SKM-1 treated with dmso at 0.1 percent for 144 hours (cell line): ENCODE data around the gene GRK5.

Experiments used
- DNase-seq: peaks from one replicate; lab custom pipeline; 2025; ENCODE audit not compliant: unreplicated experiment; lab: John Stamatoyannopoulos, UW

GRK5 gene

DNA sequence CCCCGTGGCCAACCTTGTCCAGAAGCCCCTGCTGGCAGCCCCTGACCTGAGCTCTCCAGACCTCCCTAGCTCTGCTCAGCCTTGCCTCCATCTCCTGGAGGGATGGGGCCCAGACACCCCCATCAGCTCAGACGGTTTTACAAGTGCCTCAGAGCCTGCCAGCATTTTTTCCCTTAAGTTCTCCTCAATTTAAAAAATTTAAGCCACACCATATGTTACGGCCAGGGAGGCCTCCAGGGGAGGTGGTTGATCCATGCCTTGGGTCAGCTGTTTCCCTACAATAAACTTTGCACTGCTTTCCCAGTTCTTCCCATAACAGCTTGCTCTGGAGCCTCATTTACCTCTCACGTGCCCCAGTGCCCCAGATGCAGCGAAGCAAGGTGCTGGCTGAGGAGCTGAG, 191.6 kb downstream of the GRK5 start:
- DNase-seq, result no peak

DNA sequence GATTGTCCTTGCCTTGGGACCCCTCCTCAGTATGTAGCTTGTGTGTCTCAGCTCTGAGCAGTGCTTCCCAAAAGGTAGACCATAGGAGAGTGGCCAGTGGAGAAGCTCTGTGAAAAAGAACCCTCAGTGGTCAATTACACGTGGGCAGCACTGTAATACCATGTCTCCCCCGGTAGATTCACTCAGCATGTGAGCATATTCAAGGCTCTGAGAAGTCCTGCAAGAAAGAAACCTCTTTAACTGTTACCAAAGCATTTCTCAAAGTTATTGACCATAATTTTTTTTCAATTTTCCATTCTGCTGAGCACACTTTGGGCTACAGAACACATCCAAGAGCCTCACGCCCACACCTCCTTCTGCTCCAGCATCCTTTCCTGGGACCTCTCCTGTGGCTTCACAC, 192.1 kb downstream of the GRK5 start:
- no peak for DNase-seq

DNA sequence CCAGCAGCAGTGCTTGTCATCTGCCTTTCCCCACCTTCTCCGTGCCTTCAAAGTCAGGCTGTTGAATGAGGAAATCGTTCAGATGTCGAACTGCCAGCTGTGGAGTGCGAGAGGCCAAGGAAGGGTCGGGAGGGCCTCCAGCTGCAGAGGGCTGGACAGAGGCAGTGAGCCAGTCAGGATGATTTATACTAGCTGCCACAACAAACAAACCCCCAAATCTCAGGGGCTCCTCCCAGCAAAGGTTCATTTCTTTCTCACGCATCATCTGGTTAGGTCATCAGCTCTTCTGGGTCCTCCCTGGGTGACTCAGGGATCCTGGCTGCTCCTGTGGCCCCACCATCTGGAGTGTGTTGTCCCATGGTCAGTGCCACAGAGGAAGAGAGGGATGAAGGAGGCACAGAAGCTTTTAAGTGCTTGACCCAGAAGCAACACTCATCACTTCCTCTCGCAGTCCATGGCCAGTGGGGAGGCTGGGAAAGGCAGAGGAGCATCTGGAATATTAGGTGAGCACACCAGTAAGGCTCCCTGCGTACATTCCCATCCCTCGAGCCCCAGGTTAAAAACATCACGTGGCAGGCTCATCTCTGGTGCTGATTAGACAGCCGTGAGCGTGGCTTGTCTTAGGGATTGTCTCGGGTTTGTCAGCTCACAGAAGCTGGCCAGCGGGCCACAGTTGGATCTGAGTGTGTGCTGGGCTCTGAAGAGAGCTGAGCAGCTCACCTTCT, 194.5 kb downstream of the GRK5 start:
- DNase-seq, result no peak

DNA sequence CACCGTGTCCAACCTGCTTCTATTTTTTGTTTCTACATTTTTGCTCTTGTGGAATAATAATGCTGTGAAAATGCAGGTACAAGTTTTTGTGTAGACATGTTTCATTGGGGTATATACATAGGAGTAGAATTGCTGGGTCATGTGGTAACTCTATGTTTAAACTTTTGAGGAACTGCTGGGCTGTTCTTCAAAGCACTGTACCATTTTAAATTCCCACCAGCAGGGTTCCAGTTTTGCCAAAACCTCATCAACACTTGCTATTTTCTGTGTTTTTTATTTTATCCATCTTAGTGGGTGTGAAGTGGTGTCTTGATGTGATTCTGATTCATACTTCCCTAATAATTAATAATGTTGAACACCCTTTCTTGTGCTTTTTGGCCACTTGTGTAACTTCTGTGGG, 196.6 kb downstream of the GRK5 start:
- DNase-seq, result peak; percentile 38

DNA sequence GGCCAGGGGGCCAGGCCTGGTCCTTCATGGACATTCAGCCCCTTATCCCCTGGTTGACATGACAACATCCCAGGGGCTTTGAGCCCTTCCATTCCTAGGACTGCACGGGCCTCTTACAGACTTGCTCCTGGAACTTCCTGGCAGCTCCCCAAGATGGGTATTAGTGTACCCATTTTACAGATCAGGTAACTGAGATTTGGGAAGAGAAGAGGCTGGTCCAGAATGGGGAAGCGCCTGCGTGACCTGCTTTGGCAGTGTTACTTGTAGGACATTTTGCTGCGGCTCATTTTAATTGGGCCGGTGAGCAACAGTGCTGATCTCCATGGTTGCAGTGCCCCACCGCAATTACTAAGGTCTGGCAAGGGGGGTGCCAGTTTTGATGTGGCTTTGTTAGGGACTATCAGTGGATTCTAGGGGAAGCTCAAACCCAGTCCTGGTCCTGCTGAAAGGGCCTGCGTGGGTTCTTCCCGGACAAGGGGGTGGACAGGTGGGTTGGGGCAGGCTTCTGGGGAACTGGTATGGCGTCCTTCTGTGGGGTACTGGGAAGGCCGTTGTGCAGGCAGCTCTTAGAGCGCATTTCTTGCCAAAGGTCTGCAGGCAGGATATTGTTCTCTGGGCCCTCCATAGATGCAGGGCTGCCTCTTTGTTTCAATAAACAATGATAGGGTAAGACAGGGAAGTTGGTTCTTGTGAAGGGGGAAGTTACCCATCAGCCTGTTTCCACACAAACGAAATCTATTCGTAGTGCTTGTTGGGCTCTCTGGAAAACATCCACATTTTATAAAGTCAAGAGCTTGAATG, 197.5 kb downstream of the GRK5 start:
- peak; percentile 75 for DNase-seq

DNA sequence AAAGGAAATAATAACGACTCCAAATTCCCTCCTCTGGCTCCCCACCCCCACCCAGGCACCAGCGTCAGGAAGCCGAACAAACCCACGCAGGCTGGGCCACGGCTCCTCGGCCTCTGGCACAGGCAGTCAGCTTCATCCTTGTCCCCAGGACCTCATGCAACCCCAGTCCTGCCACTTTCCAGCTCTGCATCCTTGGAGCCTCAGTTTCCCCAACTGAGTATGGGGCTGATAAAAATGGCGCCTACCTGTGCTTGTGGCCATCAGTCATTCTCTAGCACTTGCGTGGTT, 198.1 kb downstream of the GRK5 start:
- DNase-seq, result no peak

DNA sequence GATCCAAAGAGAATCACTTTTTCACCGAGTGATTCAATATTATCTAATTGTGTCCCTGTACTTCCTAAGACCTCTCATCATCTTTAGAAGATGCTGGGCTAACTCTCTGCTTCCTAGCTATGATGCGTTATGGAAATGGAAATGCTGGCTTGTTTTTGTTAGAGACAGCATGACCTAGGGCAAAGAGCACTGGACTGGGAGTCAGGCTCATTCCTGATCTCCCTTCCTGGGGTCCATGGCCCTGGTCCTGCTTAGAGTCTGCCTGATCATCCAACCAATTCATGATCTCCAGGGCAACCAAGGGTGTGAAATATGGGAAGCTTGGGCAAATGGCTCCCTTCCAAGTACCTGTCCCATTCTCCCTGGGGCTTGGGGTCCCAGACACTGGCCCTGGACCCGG, 198.8 kb downstream of the GRK5 start:
- DNase-seq, result no peak

DNA sequence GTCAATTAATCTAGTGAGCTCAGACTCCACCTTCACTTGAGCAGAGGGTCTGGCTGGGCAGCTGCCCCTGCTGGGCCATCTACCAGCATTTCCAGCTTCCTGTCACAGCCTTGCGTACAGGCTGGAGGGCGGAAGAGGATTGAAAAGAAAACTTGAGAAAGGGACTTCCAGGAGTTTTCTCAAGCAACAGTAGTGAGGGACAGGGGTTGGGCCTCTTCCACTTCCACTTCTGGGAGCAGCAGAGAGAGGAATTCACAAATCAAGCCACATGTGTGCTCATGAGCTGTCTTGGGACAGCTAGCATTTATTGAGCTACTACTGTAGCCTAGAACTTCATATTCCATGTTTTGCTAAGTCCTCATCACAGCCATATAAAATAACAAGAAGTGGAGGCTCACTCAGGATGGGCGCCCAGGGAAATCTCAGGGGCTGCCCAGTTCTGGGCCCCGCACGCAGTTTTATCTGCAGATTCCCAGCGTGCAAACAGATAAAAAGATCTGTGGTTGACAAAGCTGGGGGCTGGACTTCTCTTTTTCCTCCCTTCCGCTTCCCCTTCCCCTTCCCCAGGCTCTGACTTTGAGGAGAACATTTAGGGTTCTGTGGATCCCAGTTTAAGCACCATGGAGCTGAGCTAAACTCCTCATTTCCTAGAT, 199.4 kb downstream of the GRK5 start:
- DNase-seq, result peak; percentile 56

DNA sequence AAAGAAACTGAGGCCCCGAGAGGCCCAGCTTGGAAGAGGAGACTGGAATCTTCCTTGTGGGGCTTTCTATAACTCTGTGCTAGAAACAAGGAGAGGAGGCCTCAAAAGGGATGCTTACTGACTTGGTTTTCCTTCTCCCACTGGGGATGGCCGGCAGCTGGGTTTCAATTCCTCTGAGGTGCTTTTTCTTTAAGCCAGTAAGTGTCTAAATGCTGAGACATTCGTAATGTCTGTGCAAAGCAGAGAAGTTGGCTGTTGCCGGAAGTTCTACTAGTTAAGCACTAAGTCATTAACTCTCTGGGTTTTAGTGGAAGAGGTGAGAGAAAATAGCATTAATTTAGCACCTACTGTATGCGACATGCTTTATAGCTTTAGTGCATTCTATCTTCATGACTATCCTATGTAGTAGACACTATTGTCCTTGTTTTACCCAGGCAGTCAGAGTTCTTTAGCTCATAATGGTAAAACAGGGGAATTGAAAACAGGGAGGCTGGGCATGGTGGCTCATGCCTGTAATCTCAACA, 199.9 kb downstream of the GRK5 start:
- DNase-seq, result no peak

DNA sequence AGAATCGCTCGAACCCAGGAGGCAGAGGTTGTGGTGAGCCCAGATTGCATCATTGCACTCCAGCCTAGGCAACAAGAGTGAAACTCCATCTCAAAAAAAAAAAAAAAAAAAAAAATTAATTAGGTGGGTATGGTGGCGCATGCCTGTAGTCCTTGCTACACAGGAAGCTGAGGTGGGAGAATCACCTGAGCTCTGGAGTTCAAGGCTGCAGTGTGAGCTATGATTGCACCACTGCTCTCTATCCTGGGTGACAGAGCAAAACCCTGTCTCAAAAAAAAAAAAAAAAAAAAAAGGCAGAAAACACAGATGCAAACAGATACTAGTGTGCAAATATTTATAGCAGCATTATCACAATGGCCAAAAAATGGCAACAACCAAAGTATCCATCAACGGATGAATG, 200.7 kb downstream of the GRK5 start:
- no peak for DNase-seq

DNA sequence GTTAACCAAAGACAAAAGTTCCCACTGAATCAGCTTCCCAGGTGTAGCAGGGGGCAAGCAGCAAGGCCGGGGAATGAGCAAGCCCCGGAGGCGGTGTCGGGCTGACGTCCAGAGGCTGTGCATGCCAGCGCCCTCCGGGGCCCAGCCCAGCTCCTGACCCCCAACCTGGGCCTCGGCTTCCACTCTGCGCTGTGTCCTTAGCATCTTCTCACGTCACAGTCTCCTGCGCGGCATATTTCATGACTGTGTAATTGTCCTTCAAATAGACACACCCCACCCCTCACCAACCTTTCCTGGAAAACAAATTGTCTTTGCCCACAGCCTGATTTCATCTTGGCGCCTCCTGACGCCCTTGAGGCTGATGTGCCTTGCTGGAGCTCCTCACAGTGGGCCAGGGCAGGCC, 201.6 kb downstream of the GRK5 start:
- no peak for DNase-seq

DNA sequence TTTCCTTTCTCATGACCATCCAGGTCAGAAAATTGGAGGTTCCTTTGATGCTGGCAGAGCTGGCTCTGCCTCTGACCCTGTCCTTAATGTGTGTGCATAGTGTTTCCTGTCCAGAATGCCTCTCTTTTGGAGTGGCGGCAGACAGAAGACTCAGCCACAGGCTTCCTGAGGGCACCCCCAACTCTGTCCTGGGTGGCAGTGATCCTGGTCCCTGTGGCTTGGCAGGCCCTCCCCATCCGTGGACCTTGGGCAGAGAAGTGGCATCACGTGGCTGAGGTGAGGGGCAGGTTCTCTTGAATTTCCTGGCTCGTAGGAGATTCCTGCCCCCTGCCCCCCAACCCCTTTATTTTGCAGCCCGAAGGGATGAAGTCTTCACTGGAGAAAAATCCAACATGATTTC, 202.0 kb downstream of the GRK5 start:
- DNase-seq, result no peak

DNA sequence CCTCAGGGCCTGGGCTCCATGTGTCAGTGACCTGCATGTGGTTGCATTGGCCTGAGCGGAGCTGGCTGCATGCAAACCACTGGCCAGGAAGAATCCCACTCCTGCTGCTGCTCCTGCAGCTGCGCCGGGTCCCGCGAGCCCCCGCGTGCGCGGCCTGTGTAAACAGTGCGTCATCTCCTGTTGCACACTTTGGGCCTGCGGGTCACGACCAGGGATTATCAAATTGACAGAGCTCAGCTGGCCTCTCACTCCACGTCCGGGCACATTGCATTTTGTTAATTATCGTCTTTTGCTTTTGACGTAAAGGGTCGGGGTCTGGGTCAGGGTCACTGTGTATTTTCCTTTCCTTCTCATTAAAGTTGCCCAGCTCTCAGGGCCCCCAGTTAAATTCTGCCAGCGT, 202.5 kb downstream of the GRK5 start:
- no peak for DNase-seq

DNA sequence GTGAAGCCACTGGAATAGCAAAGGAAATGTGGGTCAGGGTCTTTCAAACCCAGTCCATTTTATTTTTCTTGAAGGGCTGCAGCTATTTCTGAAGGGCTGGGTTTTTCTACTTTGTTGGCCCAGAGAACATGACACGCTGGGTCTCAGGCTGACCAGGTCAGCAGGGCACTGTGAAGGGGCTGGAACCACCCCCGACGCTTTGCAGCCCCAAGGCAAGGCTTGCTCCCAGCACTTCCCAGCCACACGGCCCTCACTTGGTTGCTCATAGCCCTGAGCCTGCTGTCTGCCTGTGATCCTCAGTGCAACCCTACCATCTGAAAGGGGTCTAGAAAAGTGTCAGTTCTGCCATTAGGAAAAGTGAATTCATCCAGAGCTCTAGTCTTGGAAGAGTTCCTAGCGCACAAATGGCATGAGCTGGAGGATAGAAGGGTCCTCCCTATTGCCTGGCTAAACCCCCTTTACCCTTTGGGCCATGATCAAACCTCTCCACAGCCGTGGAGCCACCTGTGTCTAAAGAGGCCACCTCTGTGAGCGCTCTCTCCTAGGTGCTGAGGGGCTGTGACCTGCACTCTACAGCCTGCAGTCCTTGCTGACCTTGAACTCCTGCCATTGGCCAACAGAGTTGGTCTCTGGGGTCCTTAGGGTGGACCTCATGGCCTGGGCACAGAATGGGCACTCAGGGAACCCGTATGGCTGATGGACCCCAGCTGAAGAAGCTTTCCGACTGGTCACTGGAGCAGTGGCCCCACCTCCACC, 203.2 kb downstream of the GRK5 start:
- DNase-seq, result no peak

DNA sequence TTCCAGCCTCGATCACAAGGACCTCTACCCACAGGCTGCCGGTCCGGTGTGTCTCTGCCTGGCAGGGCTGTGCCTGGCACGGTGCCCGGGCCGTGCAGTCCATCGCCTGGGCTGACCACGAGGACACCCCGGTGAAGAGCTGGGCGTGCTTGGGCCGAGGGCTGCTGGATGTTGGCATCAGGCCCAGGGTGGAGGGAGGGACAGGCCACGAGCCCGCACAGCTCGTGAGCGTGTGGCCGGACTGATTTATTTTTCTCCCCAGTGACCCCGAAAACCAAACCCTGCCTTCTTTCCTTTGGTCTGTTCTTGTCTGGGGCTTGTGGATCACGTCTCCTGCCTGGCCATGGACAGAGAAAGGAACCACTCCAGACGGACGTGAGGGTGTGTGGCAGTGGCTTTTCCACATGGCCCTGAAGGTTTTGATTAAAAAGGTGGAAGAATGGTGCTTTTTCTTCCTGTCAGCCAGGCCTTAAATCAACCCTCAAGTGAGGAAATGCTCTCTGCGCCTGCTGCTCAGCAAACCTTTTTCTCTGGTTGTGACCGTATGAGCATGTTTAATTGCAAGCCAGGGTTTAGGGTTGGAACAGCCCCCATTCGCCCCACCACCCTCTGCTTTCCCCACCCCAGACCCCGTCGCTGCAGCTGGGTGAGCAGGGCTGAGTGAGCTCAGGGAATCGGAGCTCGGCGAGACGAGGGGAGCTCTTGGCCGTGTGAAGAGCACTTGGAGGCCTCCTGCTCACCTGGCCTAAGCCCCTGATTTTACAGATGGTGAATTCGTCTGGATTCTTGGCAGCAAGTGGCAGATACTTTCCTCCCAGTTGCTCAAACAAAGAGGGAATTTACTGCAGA, 205.1 kb downstream of the GRK5 start:
- no peak for DNase-seq

DNA sequence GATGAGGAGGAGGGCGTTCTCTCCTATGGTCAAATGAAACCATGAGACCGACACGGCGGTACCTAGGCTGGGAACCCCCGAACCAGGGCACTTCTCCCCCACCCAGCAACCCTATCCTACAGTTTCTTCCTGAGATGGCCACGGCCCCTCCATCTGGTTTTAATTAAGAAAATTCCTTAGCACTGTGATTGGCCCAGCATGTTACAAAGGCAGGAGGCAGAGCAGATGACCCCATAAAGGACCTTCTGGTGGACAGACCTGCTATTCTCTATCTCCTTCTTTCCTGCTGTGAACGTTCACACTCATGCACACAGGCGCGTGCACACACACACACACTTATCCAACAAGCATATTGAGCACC, 205.7 kb downstream of the GRK5 start:
- no peak for DNase-seq

DNA sequence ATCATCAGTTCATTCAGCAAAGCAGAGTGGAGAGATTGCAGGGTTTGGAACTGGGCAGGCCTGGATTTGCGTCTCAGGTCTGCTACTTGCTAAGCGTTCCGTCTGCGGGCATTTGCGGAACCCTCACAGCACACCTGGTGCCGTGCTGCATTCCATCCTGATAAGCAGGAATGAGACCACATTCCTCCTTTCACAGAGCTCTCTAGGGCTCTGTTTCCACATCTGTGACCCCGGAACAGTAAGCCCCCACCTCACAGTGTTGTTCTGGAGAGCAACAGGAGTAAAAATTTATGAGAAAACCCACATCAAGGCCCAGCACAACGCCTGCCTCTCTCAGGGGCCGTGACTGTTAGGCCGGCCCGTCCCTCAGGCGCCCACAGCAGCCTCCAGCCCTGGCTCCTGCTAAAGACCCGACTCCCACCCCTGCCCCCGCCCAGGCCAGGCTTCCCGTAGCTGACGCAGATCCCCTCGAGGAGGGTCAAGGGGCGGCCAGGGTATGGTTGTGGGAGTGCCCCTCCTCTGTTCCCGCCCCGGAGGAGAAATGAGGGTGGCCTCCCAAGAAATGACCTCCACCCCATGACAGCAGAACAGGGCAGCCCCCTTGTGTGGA, 206.2 kb downstream of the GRK5 start:
- DNase-seq, result no peak

DNA sequence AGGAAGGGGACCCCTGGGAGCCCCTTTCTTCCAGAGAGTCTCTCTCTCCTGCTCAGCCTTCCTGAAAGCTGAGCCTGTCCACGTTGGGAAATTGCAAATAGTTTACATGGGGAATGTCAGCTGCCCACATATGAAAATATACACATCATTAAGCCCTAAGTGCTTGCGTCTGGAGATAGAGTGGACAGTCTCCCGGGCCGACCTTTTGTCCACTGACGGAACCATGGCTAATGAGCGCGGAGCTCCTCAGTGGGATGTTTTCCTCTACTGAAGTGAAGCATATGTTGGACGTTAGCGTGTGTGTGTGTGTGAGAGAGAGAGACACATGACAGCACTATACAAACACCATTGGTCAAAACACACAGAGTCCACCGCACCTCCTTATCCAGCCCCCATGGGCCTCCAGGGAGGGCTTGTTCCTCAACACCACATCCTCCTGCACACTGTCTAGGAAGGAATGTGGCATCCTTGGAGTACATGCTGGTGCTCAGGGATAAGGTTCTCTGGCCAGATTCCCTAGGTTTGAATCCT, 206.8 kb downstream of the GRK5 start:
- DNase-seq, result no peak

DNA sequence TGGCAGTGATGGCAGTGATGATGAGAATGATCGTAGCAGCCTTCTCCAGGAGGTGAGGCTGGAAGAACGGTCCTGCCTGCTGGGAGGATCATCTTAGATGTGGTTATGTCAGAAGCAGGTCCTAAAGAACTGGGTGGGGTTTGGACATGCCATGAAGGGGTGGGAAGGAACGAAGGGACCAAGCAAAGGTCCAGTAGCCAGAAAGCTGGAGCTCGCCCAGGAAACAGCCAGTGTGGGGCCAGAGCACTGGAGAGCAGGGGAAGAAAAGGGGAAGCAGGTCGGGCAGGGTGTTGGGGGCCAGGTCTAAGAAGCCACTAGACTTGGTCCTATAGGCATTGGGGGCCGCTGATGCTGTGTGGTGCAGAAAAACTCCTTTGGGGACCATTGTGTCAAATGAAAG, 207.8 kb downstream of the GRK5 start:
- DNase-seq, result no peak
